MM.1S (cell line): ENCODE results near the gene PSMD1.

Experiments
- EZH2 ChIP-seq: fragments of 300-600 bp; sonication (generic); optimal IDR thresholded peaks from 2 replicates; pipeline ENCODE3; 2017; ENCODE audit warnings: low read depth, mild to moderate bottlenecking, antibody characterized with exemption, low read length, mixed read lengths
- TF ChIP-seq, protein P1 (sequence below): fragments of 300-600 bp; sonication (generic); IDR thresholded peaks from 2 replicates; pipeline ENCODE4 v1.5.1; 2016; ENCODE audit warnings: antibody characterized with exemption, low read length, mixed read lengths

DNA sequence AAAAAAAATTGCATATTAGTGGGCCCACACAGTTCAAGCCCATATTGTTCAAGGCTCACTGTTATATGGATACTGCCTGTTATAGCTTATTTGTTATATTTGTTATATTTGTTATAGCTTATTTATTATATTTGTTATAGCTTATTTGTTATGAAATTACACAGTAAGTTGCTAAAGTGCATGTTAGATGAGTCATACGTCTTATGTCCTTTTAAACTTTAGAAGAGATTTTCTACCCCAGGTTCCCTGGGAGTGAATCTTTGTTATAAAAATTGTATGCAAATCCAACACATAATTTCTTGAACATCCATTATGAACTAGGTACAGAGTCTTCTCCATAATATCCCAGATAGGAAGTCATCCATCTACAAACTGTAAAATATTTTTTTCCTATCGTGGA is 46.1 kb downstream of the PSMD1 start:
- no peak for TF ChIP-seq EZH2
- TF ChIP-seq, protein P1, sequence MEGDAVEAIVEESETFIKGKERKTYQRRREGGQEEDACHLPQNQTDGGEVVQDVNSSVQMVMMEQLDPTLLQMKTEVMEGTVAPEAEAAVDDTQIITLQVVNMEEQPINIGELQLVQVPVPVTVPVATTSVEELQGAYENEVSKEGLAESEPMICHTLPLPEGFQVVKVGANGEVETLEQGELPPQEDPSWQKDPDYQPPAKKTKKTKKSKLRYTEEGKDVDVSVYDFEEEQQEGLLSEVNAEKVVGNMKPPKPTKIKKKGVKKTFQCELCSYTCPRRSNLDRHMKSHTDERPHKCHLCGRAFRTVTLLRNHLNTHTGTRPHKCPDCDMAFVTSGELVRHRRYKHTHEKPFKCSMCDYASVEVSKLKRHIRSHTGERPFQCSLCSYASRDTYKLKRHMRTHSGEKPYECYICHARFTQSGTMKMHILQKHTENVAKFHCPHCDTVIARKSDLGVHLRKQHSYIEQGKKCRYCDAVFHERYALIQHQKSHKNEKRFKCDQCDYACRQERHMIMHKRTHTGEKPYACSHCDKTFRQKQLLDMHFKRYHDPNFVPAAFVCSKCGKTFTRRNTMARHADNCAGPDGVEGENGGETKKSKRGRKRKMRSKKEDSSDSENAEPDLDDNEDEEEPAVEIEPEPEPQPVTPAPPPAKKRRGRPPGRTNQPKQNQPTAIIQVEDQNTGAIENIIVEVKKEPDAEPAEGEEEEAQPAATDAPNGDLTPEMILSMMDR = no peak
